Neural crest cell (in vitro differentiated cells): ENCODE data around the gene HJURP. TPM values are rescaled to one million over a fixed set of nuclear protein-coding genes. Genes with fewer than 3 reads are reported as not detected.

Source experiments
- DNase-seq: peaks from one replicate; pipeline ENCODE4 v3.0.0; 2021; ENCODE audit warnings: low read depth, mixed read lengths, low spot score
- H3K27ac Mint-ChIP-seq: one replicate; pipeline ENCODE4 v1.8.0; 2021; ENCODE audit warnings: mild to moderate bottlenecking, mixed read lengths; ENCODE audit not compliant: unreplicated experiment
- H3K27me3 Mint-ChIP-seq: 2 replicates; pipeline ENCODE4 v1.8.0; 2021; ENCODE audit warnings: low read depth, mild to moderate bottlenecking, mixed read lengths
- H3K36me3 Mint-ChIP-seq: 2 replicates; pipeline ENCODE4 v1.8.0; 2021; ENCODE audit warnings: low read depth, mild to moderate bottlenecking, mixed read lengths
- H3K4me1 Mint-ChIP-seq: 2 replicates; pipeline ENCODE4 v1.8.0; 2021; ENCODE audit warnings: mixed read lengths
- H3K4me3 Mint-ChIP-seq: one replicate; pipeline ENCODE4 v1.8.0; 2021; ENCODE audit warnings: mild to moderate bottlenecking, mixed read lengths
- H3K9me3 Mint-ChIP-seq: 2 replicates; pipeline ENCODE4 v1.8.0; 2021; ENCODE audit warnings: mixed read lengths
- CTCF ChIP-seq: fragments of 200-600 bp; sonication (generic); conservative IDR thresholded peaks from 2 replicates; pipeline ENCODE4 v1.5.0; 2021; ENCODE audit warnings: antibody characterized with exemption, mild to moderate bottlenecking
- total RNA-seq: library from RNA; stranded (reverse); gene quantifications from 2 replicates; pipeline ENCODE4 v1.2.1, GENCODE V29; 2021

HJURP gene
- total RNA-seq, 1 donor from 2014 or later = 63.6 TPM

DNA sequence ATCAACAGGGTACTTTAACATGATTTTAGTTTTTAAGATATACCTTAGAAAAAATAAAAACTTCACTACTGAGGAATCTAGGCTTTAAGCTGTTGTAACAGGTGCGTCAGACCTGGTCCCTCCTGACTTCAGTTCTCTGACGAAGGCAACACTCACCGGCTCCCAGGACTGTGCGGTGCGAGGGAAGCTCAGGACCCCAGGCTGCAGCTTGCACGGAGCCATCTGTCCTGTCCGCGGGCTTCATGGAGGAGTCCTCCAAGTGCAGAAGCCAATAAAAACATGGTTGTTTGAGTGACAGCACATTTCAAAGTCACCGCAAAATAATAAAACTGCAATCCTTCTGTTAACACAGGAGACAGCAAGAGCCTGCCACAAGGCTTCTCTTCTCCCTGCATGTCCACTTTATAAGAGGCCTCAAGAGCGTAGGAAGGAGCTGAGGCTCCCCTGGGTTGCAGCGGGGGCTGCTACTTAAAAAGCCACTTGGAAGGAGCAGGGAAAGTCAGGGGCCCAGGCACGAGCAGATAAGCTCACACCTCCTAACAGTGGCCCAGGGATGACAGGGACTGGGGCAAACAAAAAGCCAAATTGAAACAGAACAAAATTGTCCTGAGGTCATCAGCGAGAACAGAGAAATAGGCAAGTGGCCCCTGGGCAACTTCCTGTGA lies 4.6 kb downstream of the HJURP start:
- H3K27me3 Mint-ChIP-seq = no peaks in the 10 kb centered on the region
- peaks cover 39% of the 10 kb centered on the region for H3K4me1 Mint-ChIP-seq
- no peak for TF ChIP-seq CTCF
- no peak for DNase-seq
- H3K9me3 Mint-ChIP-seq = no peaks in the 10 kb centered on the region
- H3K4me3 Mint-ChIP-seq = no peak overlapping the region
- H3K36me3 Mint-ChIP-seq = peaks cover 33% of the 10 kb centered on the region
- no peak overlapping the region for H3K27ac Mint-ChIP-seq

- peak overlapping the region; percentile 44 for H3K4me3 Mint-ChIP-seq
- no peaks in the 10 kb centered on the region for H3K9me3 Mint-ChIP-seq
- peaks cover 31% of the 10 kb centered on the region for H3K4me1 Mint-ChIP-seq
- H3K36me3 Mint-ChIP-seq = peaks cover 40% of the 10 kb centered on the region
- DNase-seq = no peak
- no peak overlapping the region for H3K27ac Mint-ChIP-seq
- no peaks in the 10 kb centered on the region for H3K27me3 Mint-ChIP-seq
- no peak for TF ChIP-seq CTCF
Observed at GRCh38 chr2:233848276-233848675, 6.1 kb downstream of the HJURP start.

DNA sequence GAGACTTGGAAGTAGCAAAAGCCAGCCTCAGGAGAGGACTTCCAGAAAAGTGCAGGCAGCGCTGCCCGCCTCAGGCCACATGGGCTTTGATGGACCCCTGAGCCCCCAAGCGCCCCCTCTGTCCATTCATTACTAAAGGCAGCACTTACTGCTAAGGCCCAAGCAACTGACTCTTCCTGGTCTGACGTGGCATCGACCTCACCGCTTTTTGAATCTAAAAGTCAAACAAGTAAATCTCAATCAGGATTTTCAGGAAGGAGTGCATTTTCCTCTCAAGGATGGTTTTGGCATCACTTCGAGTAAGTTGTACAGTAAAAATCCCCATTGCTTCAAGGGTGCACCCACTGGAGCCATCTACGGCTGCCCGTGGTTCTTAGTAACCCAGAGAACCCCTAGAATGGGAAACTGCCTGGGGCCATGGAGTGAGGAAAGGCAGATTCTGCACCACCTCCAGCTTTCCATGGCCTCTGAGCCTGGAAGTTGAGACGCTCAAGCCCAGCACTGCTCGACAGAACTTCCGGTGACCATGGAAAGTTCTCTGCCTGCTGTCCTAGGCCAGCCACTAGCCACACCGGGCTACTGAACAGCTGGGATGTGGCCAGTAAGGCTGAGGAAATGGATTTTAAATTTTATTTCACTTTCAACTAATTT lies 7.0 kb downstream of the HJURP start:
- Mint-ChIP-seq H3K27me3 (no peaks in the 10 kb centered on the region), H3K36me3 (peaks cover 40% of the 10 kb centered on the region), H3K4me1 (peaks cover 22% of the 10 kb centered on the region), H3K4me3 (peak overlapping the region; percentile 27), H3K27ac (no peak overlapping the region), H3K9me3 (no peaks in the 10 kb centered on the region)
- TF ChIP-seq CTCF = no peak
- DNase-seq = no peak

DNA sequence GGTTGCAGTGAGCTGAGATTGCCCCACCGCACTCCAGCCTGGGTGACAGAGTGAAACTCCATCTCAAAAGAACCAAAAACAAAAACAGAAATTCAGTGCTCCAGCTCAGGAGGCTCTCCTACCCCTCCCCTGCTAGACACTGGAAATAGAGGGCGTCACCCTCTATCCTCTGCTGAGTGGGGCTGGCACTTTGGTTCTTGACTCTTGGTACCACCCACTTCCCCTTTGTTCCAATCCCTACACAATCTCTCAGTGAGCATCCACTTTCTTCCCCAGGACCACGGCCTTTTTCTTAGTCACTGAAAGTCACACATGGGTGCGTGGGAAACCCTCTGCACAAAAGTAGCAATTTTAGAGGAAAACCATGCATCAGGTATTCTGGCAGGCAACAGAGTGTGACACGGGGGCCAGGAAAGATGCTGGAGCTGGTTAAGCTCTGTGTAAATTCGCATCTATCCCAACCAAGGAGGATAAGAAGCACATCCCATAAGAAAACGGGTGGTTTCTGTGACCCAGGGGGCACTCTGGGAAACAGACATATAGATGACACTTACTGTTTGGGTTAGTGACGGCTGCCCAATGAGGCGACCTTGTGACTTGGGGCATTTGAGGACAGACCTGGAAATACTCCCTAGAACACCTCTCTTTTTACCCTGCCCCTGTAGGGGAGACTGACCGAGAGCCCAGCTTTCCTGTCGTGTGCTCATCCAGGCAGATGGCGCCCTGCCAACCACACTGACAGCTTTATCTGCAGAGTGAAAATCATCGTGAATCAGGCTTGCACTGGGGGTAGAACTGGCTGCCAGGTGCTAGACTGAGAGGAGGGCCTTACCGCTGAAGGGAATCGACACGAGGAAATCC lies 7.7 kb downstream of the HJURP start:
- no peak for TF ChIP-seq CTCF
- Mint-ChIP-seq H3K4me3 (peak overlapping the region; percentile 27), H3K27ac (peak overlapping the region; percentile 27), H3K9me3 (no peaks in the 10 kb centered on the region), H3K4me1 (peaks cover 15% of the 10 kb centered on the region), H3K36me3 (peaks cover 42% of the 10 kb centered on the region), H3K27me3 (no peaks in the 10 kb centered on the region)
- DNase-seq = no peak

DNA sequence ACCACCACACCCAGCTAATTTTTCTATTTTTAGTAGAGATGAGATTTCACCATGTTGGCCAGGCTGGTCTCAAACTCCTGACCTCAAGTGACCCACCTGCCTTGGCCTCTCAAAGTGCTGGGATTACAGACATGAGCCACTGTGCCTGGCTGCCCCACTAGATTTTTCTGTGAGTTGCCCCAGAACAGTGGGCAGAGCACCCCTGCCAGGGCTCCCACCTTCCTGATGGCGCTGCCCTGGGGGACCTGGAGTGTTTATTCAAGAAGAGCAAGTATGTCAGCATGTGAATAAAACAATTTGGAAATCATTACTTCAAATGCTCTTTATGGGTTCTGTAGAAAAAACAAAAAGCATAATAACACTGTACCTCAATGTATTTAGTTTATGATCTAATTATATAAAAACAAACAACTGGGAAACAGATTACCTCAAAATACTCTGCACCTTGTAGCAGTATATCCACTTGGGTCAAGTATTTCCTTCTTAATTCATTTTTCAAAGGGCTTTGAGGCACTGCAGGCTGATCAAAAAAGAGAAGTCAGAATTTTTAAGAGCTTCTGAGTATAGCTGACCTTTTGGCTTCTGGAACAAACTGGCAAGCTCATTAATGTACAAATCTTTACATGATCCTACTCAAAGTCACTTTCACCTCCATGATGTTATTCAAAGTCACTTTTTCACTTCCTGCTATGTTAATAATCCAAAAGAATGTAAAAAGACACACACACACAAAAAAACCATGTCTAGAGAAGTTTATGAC lies 8.9 kb downstream of the HJURP start:
- peaks cover 15% of the 10 kb centered on the region for H3K4me1 Mint-ChIP-seq
- peaks cover 44% of the 10 kb centered on the region for H3K36me3 Mint-ChIP-seq
- no peaks in the 10 kb centered on the region for H3K27me3 Mint-ChIP-seq
- no peak for TF ChIP-seq CTCF
- no peak for DNase-seq
- H3K9me3 Mint-ChIP-seq = no peaks in the 10 kb centered on the region
- no peak overlapping the region for H3K27ac Mint-ChIP-seq
- H3K4me3 Mint-ChIP-seq = no peak overlapping the region
